H9 (cell line): ENCODE measurements around the gene CENPB. TPM values are rescaled to one million over a fixed set of nuclear protein-coding genes. Genes with fewer than 3 reads are reported as not detected.

Experiments
- DNase-seq: peaks from one replicate; pipeline ENCODE4 v3.0.0-alpha.2; 2017
- H2AFZ ChIP-seq: one replicate; pipeline ENCODE4 v1.6.1; 2013; ENCODE audit warnings: mild to moderate bottlenecking, low read length, control low read depth, moderate library complexity
- H2AK5ac ChIP-seq: 2 replicates; pipeline ENCODE4 v1.6.1; 2013; ENCODE audit warnings: low read length, control low read depth, mixed read lengths; ENCODE audit not compliant: insufficient read length
- H2BK120ac ChIP-seq: one replicate; pipeline ENCODE4 v1.6.1; 2013; ENCODE audit warnings: low read depth, mild to moderate bottlenecking, low read length, control low read depth, inconsistent platforms; ENCODE audit not compliant: poor library complexity, severe bottlenecking
- H2BK12ac ChIP-seq: 2 replicates; pipeline ENCODE4 v1.6.1; 2013; ENCODE audit warnings: low read length, control low read depth, mixed read lengths, low read depth; ENCODE audit not compliant: insufficient read length
- H2BK15ac ChIP-seq: 2 replicates; pipeline ENCODE4 v1.6.1; 2013; ENCODE audit warnings: low read depth, low read length, control low read depth
- H2BK20ac ChIP-seq: one replicate; pipeline ENCODE4 v1.6.1; 2013; ENCODE audit warnings: low read depth, mild to moderate bottlenecking, low read length, control low read depth, inconsistent platforms; ENCODE audit not compliant: poor library complexity, severe bottlenecking
- H2BK5ac ChIP-seq: 2 replicates; pipeline ENCODE4 v1.6.1; 2013; ENCODE audit warnings: low read length, control low read depth, mixed read lengths; ENCODE audit not compliant: insufficient read length
- H3K14ac ChIP-seq: 2 replicates; pipeline ENCODE4 v1.6.1; 2013; ENCODE audit warnings: low read length, control low read depth; ENCODE audit not compliant: insufficient read depth
- H3K18ac ChIP-seq: 2 replicates; pipeline ENCODE4 v1.6.1; 2013; ENCODE audit warnings: low read depth, mild to moderate bottlenecking, mixed read lengths, low read length, control low read depth; ENCODE audit not compliant: insufficient read length
- H3K23ac ChIP-seq: 2 replicates; pipeline ENCODE4 v1.6.1; 2013; ENCODE audit warnings: low read length, control low read depth, mixed read lengths, low read depth; ENCODE audit not compliant: insufficient read length
- H3K23me2 ChIP-seq: 2 replicates; pipeline ENCODE4 v1.6.1; 2013; ENCODE audit warnings: low read depth, mild to moderate bottlenecking, mixed read lengths, low read length, control low read depth; ENCODE audit not compliant: insufficient read length, poor library complexity, severe bottlenecking
- H3K27ac ChIP-seq: 2 replicates; pipeline ENCODE4 v1.5.1; 2013; ENCODE audit warnings: low read length, control low read depth, mixed read lengths, low read depth; ENCODE audit not compliant: insufficient read length
- H3K27me3 ChIP-seq: 2 replicates; pipeline ENCODE4 v1.6.1; 2013; ENCODE audit warnings: low read length, control low read depth, inconsistent platforms; ENCODE audit not compliant: insufficient read depth
- H3K4ac ChIP-seq: 2 replicates; pipeline ENCODE4 v1.6.1; 2013; ENCODE audit warnings: low read depth, mild to moderate bottlenecking, control low read depth, inconsistent platforms, low read length, moderate library complexity
- H3K4me1 ChIP-seq: 2 replicates; pipeline ENCODE4 v1.6.1; 2013; ENCODE audit warnings: low read length, control low read depth, inconsistent platforms; ENCODE audit not compliant: insufficient read depth
- H3K4me2 ChIP-seq: 2 replicates; pipeline ENCODE4 v1.6.1; 2013; ENCODE audit warnings: low read length, control low read depth, mixed read lengths; ENCODE audit not compliant: insufficient read length, insufficient read depth
- H3K56ac ChIP-seq: 2 replicates; pipeline ENCODE4 v1.6.1; 2013; ENCODE audit warnings: low read depth, mild to moderate bottlenecking, mixed read lengths, low read length, control low read depth; ENCODE audit not compliant: insufficient read length
- H3K79me1 ChIP-seq: 2 replicates; pipeline ENCODE4 v1.6.1; 2013; ENCODE audit warnings: low read depth, mild to moderate bottlenecking, moderate library complexity, low read length, control low read depth, inconsistent platforms; ENCODE audit not compliant: insufficient read depth, poor library complexity, severe bottlenecking
- H3K79me2 ChIP-seq: 2 replicates; pipeline ENCODE4 v1.6.1; 2013; ENCODE audit warnings: low read length, control low read depth, inconsistent platforms; ENCODE audit not compliant: insufficient read depth
- H3K9ac ChIP-seq: 2 replicates; pipeline ENCODE4 v1.6.1; 2013; ENCODE audit warnings: low read length, control low read depth, mixed read lengths; ENCODE audit not compliant: insufficient read length; ENCODE audit errors: extremely low read depth
- H3K9me3 ChIP-seq: one replicate; pipeline ENCODE4 v1.6.1; 2013; ENCODE audit warnings: low read depth, low read length, inconsistent platforms; ENCODE audit not compliant: control insufficient read depth
- H3T11ph ChIP-seq: one replicate; pipeline ENCODE4 v1.6.1; 2013; ENCODE audit warnings: mild to moderate bottlenecking, low read length, control low read depth, inconsistent platforms
- H4K20me1 ChIP-seq: one replicate; pipeline ENCODE4 v1.6.1; 2013; ENCODE audit not compliant: control insufficient read depth, insufficient read length, insufficient read depth
- H4K5ac ChIP-seq: 2 replicates; pipeline ENCODE4 v1.6.1; 2013; ENCODE audit warnings: low read depth, mild to moderate bottlenecking, mixed read lengths, low read length, control low read depth; ENCODE audit not compliant: insufficient read length
- H4K8ac ChIP-seq: replicated peaks from 2 replicates; pipeline ENCODE4 v1.6.1; 2013; ENCODE audit warnings: low read length, control low read depth, mixed read lengths, low read depth; ENCODE audit not compliant: insufficient read length
- H4K91ac ChIP-seq: 2 replicates; pipeline ENCODE4 v1.6.1; 2013; ENCODE audit warnings: low read depth, mild to moderate bottlenecking, moderate library complexity, mixed read lengths, low read length, control low read depth; ENCODE audit not compliant: insufficient read length
- H3K27ac Mint-ChIP-seq, 3 experiments: 2 replicates in 2 of 3; 3 replicates in 1 of 3; pipeline ENCODE4 v1.8.0; 2020 to 2021; ENCODE audit warnings: mixed read lengths in 3 of 3, mild to moderate bottlenecking in 1 of 3, moderate library complexity in 1 of 3
- H3K27me3 Mint-ChIP-seq: 2 replicates; pipeline ENCODE4 v1.8.0; 2021; ENCODE audit warnings: low read depth, mild to moderate bottlenecking, moderate library complexity, mixed read lengths
- H3K36me3 Mint-ChIP-seq, 3 experiments: 2 replicates in 2 of 3; 3 replicates in 1 of 3; pipeline ENCODE4 v1.8.0; 2020 to 2021; ENCODE audit warnings: low read depth in 3 of 3, mixed read lengths in 3 of 3; ENCODE audit not compliant: insufficient read depth in 1 of 3
- H3K4me1 Mint-ChIP-seq, 2 experiments: 2 replicates each; pipeline ENCODE4 v1.8.0; 2020; ENCODE audit warnings: mixed read lengths in 2 of 2
- H3K4me3 Mint-ChIP-seq, 2 experiments: 2 replicates in 1 of 2; 3 replicates in 1 of 2; pipeline ENCODE4 v1.8.0; 2020 to 2021; ENCODE audit warnings: mild to moderate bottlenecking in 2 of 2, mixed read lengths in 2 of 2, moderate library complexity in 1 of 2
- H3K9me3 Mint-ChIP-seq, 2 experiments: 2 replicates in 1 of 2; 3 replicates in 1 of 2; pipeline ENCODE4 v1.8.0; 2020; ENCODE audit warnings: mild to moderate bottlenecking in 2 of 2, mixed read lengths in 2 of 2, moderate library complexity in 1 of 2
- CTCF ChIP-seq: fragments of 200-600 bp; sonication (generic); conservative IDR thresholded peaks from 3 replicates; pipeline ENCODE4 v1.8.0; 2021; ENCODE audit warnings: antibody characterized with exemption, mild to moderate bottlenecking
- WGBS: extraction: QIAGEN DNeasy Blood & Tissue Kit; methylation state at CpG from one replicate; pipeline ENCODE4 v1.1.7; 2013; ENCODE audit warnings: missing lambda C conversion rate, low lambda C conversion rate, mixed read lengths; ENCODE audit not compliant: insufficient read length; ENCODE audit errors: extremely low coverage; 5-methylcytosine and 5-hydroxymethylcytosine counted together
- total RNA-seq: library from RNA; stranded (reverse); gene quantifications from 2 replicates; pipeline ENCODE4 v1.2.1, GENCODE V29; 2021

The CENPB gene
- total RNA-seq, 1 experiment from 2014 or later: 63.1 TPM

DNA sequence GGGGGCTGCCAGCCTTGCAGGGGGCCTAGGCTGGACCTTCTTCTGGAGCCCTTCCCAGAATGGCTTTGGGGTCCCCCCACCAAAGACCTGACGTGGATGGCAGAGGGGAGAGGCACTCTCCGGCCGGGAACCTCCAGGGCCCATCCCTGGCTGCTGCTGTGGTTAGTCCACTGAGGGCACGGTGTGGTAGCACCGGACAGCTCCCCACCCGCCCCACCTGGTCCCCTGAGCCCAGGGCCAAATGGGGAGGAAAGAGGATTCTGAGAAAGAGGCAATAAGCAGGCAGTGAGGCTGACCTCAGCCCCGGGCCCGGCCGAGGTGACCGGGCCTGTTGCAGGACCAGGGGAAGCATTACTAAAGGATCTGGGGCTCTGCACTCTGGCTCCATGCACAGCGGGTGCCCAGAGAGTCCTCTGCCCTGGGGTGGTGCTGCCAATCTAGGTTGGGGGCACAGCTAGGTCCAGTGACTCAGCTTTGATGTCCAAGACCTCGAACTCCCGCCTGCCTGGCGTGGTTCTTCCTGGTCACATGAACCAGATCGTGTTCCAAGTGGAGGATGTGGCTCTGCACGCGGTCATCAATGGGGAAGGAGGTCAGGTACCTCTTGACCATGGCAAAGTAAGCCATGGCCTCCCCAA lies 2.2 kb downstream of the CENPB start:
- Histone ChIP-seq H3K27me3 (peaks cover 2% of the 10 kb centered on the region; the same call in 1 of the 2 replicates), H3K14ac (no peak overlapping the region), H3K4me1 (no peaks in the 10 kb centered on the region), H3K18ac (no peak overlapping the region), H3K9me3 (no peaks in the 10 kb centered on the region), H3K4me2 (no peak overlapping the region), H2AFZ (no peak overlapping the region), H2BK120ac (no peak overlapping the region), H3T11ph (no peak overlapping the region), H2BK5ac (no peak overlapping the region), H3K23me2 (peaks cover 10% of the 10 kb centered on the region), H4K20me1 (no peaks in the 10 kb centered on the region), H3K79me1 (no peaks in the 10 kb centered on the region), H3K56ac (no peak overlapping the region), H4K8ac (no peak overlapping the region), H4K91ac (no peak overlapping the region), H3K9ac (no peak overlapping the region), H2BK15ac (no peak overlapping the region), H3K4ac (no peak overlapping the region), H3K79me2 (no peaks in the 10 kb centered on the region), H2AK5ac (no peak overlapping the region), H3K23ac (no peak overlapping the region), H2BK20ac (no peak overlapping the region), H3K27ac (no peak overlapping the region), H2BK12ac (no peak overlapping the region), H4K5ac (no peak overlapping the region)
- H3K27ac Mint-ChIP-seq: no peak overlapping the region
- peaks cover 21 to 32% of the 10 kb centered on the region in 2 experiments for H3K4me1 Mint-ChIP-seq
- H3K27me3 Mint-ChIP-seq: peaks cover 38% of the 10 kb centered on the region
- TF ChIP-seq CTCF: no peak
- no peaks in the 10 kb centered on the region for H3K9me3 Mint-ChIP-seq
- H3K36me3 Mint-ChIP-seq: peaks cover 5 to 12% (median 8%) of the 10 kb centered on the region in 3 experiments
- H3K4me3 Mint-ChIP-seq: peak overlapping the region; percentile 8 to 40; a peak in 4 of 5 replicates
- no CpG with 5 or more reads among the region's 17 CpGs for WGBS
- no peak for DNase-seq
